Measurements from ENCODE around the gene TLX2.
"Not testable (repeated sequence)": the region's sequence is repeated elsewhere in the genome, so short reads cannot be mapped to it uniquely, and the experiment has no call there.

TLX2 gene

DNA sequence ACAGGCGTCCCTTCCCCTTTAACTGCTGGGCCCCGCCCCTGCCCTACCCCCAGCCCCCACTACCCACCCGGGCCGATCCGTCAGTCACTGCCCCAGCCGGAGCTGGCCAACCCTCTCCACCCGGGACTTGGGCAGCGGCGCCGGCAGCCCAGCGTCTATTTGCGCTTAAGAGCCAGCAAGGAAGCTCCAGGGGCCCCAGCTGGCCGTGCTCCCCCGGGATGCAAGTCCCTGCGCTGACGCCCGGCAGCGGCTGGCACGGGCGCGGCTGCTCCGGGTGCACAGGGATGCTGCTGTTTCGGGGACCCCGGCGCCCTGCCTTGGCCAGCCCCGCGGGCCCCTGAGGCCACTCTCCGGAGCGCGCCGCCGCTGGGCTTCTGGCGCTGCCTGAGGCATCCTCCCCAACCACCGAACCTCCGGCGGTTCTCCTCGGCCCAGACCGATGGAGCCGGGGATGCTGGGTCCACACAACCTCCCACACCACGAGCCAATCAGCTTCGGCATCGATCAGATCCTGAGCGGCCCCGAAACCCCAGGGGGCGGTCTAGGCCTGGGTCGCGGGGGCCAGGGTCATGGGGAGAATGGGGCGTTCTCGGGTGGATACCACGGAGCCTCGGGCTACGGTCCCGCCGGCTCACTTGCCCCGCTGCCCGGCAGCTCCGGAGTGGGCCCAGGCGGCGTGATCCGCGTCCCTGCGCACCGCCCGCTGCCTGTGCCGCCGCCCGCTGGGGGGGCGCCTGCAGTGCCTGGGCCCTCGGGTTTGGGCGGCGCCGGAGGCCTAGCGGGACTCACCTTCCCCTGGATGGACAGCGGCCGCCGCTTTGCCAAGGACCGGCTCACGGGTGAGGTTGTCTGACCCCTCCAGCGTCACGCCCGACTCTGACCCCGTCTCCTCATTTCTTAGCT lies at the start of gene TLX2:
Gene TLX2, plus strand, starts transcription at position 83 of the 903 bp plus-strand sequence. Its CDS starts 357 bp downstream, at position 440.
- no peak for DNase-seq

DNA sequence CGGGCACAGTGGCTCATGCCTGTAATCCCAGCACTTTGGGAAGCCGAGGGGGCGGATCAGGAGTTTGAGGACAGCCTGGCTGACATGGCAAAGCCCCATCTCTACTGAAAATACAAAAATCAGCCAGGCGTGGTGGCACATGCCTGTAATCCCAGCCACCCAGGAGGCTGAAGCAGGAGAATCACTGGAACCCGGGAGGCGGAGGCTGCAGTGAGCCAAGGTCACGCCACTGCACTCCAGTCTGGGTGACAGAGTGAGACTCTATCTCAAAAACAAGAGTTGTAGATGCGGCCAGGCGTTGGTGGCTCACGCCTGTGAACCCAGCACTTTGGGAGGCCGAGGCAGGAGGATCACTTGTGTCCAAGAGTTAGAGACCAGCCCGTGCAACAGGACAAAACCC lies 43.5 kb upstream of the TLX2 start:
- DNase-seq, result not testable (repeated sequence)

DNA sequence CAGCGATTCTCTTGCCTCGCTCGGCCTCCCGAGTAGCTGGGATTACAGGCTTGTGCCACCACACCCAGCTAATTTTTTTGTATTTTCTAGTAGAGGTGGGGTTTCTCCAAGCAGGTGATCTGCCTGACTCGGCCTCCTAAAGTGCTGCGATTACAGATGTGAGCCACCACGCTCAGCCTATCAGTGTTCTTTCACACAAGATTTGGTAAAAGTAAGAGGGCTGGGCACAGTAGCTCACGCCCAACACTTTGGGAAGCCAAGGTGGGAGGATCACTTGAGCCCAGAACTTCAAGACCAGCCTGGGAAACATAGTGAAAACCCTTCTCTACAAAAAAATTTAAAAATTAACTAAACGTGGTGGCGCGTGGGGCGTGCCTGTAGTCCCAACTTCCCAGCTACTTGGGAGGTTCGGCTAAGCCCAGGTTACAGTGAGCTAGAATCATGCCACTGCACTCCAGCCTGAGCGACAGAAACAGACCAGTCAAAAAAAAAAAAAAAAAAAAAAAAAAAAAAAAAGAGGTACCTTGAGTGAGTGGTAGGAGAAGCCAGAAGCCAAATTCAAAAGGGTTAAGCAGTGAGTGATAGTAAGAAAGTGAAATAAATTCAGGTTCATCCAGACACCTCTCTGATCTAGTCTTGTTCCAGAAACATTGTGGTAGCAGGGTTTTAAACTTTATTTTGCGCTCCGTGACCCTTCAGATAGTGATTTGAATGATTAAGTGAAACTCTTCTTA lies 42.8 kb upstream of the TLX2 start:
- no peak for DNase-seq

DNA sequence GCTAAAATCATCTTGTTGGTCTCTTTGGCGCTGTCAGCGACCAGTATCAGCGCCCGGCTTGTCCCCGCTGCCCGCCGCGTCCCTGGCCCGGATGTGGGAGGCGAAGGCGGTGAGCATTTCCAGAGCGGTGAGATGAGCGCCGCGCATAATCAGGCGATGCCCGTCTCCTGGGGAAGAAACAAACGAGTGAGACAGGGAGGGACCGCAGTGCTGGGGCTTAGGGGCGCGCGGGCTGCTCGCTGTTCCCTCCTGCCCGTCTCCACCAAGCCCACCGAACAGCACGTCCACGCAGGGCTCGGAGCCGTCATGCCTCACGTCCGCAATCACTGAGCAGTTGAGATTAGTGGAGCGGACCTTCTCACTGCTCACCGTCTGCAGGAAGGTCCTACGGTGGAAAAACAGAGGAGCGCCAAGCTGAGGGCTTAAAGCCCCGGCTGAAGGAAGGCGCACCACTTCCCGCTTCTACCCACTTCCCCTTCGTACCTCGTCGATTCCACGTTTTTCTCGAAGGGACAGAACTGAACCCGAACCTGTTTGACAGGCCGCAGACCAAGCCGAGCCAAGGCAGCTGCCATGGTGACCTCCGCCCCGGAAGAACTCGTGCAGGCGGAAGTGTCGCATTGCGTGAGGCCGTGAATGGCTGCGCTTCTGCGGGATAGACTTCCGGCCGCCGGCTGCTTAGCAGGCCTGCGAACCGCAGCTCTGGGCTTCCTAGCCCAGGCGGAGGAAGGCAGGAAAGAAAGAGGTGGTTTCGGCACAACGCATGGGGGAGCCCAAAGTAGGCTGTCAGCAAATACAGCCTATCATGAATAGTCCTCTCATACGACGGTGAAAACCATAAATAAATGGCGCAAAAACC lies 41.9 kb upstream of the TLX2 start, which contains the start of gene MRPL53:
Gene MRPL53, minus strand, starts transcription at position 595 of the 859 bp plus-strand sequence. Its CDS starts 20 bp downstream, at position 575.
- peak; percentile 97 for DNase-seq

DNA sequence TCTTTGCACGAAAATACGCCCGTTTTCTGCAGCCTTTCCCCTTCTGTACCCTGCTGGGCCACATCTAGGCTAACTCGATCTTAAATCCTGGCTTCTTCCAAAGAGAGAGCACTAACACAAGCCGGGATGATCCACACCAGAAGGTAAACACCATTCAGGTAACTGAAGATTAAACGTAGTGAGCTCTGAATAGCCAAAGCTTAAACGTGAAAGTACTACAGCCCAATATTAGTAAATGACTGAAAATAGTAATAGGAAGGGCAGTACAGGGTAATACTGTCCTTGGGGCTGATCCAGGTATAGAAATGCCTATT lies 41.3 kb upstream of the TLX2 start:
- no peak for DNase-seq

DNA sequence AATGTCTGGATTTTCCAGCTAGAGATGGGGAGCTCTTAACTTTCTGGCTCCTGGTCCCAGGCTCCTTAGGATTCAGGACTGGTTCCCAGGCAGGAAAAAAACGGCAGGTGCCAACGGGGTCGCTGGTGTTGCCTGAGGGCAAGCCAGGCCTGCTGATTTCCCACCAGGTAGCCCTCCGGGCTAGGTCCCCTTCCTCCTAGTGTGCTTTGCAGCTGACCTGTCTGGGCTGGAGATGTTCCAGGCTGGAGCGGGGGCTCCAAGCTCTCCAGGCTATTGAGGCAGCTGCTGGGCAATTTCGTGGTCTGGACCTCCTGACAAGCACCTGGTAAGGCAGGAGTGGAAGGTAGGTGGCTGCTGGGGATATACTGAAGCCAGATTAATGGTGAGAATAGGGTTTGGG lies 39.8 kb upstream of the TLX2 start:
- DNase-seq, result no peak

DNA sequence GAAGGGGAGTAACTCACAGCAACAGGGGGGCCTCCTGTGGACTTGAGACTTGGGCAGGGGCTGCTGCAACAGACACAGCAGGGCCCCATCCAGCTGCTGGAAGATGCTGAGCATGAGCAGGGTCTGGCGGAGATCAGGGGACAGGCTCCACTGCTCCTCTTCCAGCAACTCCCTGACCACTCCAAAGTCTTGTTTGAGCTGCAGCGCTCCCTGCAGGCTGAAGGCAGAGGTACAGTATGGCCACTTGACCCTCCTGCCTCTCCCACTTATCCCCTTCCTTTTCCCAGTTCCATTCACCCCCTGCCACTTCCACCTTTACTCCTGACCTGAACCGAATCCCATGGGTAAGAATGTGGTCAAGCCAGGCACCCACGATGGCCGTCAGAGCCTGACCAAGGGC lies 39.4 kb upstream of the TLX2 start:
- no peak for DNase-seq

DNA sequence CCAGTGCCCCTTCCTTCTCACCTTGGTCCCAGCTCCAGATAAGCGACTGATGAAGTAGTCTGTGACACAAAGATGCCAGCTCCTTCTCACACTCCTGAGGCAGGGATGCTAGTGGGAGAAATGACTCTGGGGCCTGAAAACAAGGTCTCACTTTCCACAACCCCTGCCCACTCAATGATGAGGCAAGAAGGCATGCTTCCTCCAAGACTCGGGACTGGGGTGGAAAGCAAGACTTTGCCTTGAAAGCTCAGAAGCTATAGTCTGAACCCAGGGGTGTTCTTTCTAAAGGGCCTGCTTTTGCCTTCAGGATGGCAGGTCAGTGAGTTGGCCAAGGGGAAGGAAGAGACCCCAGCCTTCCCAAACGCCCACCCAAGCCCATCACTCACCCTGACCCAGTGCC lies 32.8 kb upstream of the TLX2 start:
- no peak for DNase-seq

DNA sequence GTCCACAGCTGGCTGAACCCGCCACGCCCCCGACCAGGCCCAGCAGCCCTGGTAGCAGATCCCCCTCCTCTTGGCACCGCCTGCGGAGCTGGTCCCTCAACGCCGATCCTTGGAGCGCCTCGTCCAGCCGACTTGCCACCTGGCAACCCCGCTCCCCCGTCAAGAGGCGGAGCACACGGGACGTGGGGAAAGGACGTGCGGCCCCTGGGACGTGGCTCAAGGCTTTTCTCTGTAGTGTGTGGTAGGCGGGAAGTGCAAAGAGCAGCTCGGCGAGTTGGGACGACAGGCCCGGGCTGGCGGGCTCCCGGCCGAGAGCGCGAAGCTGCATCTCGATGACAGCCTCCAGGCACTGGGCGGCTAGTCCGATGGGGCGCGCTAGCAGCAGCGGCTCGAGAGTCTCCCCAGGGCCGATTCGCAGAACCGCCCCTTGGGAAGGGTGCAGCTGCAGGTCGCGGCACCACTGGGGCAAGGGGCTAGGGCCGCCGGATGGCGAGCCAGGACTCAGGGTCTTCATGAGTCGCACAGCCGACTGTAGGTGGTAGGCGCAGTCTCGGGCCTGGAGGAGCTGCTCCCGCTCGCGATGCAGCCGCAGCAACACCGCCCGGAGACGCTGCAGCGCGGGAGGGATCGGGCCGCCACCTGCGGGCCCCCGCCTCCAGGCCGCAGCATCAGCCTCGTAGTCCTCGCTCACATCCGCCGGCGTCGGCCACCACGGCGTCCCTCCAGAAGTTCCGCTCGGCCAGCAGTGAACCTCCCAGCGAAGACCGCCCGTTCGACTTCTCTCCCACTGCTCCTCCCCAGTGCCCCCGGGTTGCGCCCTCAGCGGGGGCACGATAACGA lies 32.1 kb upstream of the TLX2 start:
- peak; percentile 49 for DNase-seq

DNA sequence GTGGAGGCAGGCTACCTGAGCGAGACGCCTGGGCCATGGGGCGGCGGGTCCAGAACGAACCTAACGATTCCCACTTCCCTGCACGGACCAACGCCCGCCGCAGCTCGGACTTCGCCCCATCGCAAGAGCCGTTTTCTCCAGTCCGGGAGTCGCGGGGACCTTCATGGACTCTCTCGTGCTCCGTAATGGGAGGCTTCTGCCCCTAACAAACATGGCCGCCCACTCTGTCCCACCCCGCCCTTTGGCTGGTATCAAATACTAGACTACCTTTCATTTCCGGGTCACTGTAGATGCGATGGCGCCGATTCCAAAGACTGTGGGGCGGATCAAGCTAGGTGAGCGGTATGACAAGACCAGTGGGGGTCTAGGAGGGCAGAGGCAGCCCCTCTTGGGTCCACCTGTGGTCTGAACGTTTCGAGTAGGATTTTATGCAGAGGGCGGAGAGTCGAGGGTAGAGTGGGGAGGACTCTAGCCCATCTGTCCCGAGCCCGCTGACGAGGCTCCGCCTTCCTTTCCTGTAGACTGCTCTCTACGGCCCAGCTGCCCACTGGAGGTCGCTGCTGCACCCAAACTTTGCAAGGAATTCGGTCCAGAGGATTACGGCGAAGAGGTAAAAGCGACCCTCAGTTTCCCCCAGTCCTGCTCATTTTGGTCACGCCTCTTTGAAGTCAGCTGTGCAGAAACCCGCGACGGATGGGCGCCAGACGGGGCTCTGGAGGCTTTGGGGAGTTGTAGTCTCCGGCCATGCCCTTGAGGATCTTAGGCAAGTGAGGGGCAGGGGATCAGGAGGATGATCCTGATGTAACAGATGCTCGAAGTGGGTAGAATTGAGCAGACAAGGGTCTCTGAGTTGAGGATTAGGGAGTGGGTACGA lies 31.2 kb upstream of the TLX2 start, which contains the start of the genes CCDC142 and TTC31:
Gene CCDC142, minus strand, starts transcription at position 198 of the 874 bp plus-strand sequence. Its CDS starts 161 bp downstream, at position 37.
Gene TTC31, plus strand, starts transcription at position 281 of the 874 bp plus-strand sequence. Its CDS starts 15 bp downstream, at position 296.
- DNase-seq, result peak; percentile 98

DNA sequence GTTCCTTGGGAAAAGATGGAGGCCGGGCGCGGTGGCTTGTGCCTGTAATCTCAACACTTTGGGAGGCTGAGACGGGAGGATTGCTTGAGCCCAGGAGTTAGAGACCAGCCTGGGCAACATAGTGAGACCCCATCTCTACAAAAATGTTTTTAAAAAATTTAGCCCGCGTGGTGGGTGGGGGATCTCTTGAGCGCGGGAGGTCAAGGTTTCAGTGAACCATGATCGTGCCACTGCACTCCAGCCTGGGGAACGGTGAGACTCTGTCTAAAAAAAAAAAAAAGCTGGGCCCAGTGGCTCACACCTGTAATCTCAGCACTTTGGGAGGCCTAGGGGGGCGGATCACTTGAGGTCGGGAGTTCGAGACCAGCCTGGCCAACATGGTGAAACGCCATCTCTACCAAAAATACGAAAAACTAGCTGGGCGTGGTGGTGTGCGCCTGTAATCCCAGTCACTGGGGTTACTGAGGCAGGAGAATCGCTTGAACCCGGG lies 30.5 kb upstream of the TLX2 start:
- not testable (repeated sequence) for DNase-seq

DNA sequence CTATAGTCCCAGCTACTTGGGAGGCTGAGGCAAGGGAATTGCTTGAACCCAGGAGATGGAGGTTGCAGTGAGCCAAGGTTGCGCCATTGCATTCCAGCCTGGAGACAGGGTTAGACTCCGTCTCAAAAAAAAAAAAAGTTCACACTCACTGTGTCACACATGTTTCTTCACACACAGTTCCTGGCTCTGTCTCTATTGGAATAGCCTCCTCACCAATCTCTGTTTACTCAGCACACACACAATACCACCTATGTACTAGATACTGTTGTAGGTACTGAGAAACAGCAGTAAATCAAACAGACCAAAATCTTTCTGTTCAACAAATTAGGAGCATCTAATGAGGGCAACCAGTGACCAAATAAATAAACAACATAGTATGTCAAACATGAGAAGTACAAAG lies 28.1 kb upstream of the TLX2 start:
- no peak for DNase-seq

DNA sequence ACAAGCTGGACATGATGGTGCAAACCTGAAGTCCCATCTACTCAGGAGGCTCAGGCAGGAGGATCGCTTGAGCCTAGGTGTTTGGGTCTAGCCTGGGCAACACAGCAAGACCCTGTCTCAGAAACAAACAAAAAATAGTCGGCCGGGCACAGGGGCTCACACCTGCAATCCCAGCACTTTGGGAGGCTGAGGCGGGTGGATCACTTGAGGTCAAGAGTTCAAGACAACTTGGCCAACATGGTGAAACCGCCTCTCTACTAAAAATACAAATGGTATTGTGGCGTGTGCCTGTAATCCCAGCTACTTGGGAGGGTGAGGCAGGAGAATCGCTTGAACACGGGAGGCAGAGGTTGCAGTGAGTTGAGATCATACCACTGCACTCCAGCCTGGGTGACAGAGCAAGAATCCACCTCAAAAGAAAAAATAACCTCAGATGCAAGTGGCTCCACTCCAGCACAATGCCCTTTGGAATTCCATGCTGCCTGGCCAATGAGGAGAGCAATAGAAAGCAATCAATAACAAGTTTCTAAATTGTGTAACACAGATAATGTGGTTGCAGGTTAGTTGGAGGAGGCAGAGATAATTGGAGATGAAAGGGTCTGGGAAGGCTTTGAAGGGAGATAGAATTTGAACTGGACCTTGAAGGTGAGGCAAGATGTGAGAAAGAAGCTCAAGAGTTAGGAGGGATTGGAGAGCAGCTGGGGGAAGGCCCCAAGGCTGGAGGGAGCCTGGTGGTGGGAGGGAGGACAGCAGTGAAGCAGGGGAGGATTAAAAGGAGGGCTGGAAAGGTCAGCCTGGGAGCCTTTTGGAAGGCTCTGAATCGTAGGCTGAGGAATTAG lies 25.4 kb upstream of the TLX2 start:
- DNase-seq, result no peak

DNA sequence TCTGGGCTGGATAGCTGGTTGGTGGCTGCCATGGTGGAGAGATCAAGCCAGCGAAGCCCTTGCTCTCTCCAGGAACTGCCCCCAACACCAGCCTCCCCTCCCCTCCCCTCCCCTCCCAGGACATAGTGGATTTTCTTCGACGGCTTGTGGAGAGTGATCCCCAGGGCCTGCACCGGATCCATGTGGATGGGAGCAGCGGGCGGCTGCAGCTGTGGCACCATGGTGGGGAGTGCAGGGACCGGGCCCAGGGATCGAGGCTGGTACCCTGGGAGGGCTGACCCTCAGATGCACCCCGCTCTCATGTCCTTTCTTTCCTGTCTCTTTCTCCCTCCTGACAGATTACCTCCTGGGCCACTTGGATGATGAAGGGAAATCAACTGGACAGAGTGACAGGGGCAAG lies 24.3 kb upstream of the TLX2 start:
- no peak for DNase-seq

DNA sequence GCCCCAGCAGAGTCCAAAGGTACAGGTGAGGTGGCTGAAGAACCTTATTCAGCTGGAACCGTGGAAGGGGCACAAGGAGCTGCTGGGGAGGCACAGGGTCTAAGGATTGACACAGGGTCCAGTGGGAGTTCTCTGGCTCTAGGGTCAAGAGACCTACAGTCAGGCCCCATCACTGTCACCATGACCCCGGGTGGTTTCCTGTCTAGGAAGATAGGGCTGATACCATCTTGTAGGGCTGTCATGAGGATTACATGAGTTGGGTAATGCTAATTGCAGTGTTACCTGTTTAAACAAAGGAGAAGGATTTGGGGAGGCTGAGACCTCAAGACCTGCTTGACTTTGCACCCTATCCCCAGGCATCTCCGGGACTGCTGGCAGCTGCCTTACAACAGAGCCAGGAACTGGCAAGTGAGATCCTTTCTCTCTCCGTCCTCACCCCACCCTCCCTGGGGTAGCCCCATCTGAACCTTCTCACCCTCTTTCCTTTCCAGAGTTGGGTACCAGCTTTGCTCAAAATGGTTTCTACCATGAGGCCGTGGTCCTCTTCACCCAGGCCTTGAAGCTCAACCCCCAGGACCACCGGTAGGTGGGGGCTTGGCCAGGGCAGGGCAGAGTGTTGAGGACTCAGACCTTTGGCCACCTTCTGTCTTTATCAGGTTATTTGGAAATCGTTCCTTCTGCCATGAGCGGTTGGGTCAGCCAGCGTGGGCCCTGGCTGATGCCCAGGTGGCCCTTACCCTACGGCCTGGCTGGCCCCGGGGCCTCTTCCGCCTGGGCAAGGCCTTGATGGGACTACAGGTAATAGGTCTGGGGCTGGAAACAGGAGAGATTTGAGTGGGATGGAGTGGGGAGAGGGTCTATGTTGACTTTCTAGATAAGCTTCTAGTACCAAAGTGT lies 22.4 kb upstream of the TLX2 start:
- no peak for DNase-seq

DNA sequence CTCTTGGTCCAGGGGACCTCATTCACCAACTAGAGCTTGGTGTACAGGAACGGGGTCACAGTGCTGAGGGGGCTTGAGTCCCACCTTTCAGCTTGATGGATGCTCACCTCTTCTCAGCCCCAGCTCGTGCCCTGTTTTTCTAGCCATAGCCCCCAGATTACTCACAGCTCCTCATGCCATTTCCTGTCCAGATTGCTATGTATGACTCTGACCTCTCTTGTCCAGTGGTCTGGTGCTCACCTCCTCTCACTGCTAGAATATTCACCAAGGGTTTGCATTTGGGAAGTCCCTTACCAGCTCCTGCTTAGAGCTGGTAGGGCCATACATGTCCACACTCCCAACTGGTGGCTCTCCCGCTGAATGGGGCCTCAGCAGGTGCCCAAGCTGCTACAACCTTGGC lies 20.7 kb upstream of the TLX2 start:
- DNase-seq, result no peak

DNA sequence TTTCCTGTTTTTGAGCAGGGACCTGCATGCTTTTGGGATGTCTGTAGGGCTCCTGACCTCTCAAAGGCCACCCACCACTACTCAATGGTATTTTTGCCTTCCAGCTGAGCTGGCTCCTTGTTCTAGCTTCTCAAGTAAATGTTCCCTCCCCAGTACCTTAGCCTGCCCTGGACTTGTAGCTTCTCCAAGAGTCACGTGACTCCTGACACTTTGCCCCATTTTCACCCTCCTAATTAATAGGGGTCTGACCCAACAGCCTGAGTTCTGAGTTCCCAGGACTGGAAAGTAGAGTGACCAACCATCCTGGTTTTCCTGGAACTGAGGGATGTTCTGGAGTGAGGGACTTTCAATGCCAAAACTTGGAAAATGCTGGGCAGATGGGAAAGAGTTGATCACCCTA lies 18.8 kb upstream of the TLX2 start:
- no peak for DNase-seq

DNA sequence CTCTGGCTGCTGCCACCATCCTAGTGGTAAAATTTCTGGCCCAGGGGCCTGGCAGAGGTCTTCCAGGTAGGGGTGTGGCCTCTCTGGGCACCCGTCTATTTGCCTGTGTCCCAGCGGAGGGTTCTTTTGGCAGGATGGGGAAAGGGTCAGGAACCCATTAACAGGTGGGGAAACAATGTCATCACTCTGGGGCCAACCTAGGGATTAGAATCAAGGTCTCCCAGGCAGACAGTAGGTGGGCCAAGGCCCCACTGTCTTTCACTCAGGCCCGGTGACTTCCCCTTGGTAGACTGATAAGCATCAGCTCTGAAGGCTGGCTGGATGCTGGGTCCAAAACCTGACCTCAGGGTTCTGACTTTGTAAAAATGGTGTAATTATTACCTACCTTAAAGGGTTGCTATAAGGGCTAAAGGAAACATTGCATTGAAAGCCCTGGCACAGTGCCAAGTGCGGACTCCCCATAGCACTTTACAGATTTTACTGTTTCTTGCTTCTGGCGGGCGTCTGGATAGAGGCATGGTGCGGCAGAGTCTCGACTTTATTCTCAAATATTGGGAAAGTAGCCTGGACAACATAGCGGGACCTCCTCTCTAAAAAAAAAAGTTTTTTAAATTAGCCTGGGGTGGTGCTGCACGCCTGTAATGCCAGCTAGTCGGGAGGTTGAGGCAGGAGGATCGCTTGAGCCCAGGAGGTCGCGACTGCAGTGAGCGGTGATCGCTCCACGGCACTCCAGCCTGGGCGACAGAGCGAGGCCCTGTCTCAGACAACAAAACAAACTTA lies 17.1 kb upstream of the TLX2 start:
- DNase-seq, result no peak
